HEK293T (cell line): Measurements from ENCODE around the gene MTMR3.

ENCODE experiments used
- CTCF ChIA-PET: fragments of 350-600 bp; formaldehyde crosslinking; extraction: SDS; loops from one replicate; lab custom pipeline; 2021; ENCODE audit warnings: antibody characterized with exemption, inconsistent platforms; lab: Yijun Ruan, JAX
- POLR2A ChIA-PET: fragments of 350-600 bp; formaldehyde crosslinking; extraction: SDS; loops from one replicate; lab custom pipeline; 2020; ENCODE audit warnings: antibody characterized with exemption, inconsistent platforms; lab: Yijun Ruan, JAX
- DNase-seq: peaks from one replicate; pipeline ENCODE4 v3.0.0; 2012; ENCODE audit warnings: mixed read lengths; ENCODE audit errors: extremely low spot score
- ARNT ChIP-seq: fragments of 450-650 bp; IDR thresholded peaks from 2 replicates; pipeline ENCODE4 v1.6.1; 2017; ENCODE audit warnings: mild to moderate bottlenecking
- BHLHE40 ChIP-seq: fragments of 450-650 bp; IDR thresholded peaks from 2 replicates; pipeline ENCODE4 v1.6.1; 2016; ENCODE audit warnings: mild to moderate bottlenecking, moderate library complexity, borderline replicate concordance
- CTBP1 ChIP-seq: fragments of 450-650 bp; IDR thresholded peaks from 2 replicates; pipeline ENCODE4 v1.6.1; 2016; ENCODE audit warnings: borderline replicate concordance
- ELF4 ChIP-seq: fragments of 450-650 bp; IDR thresholded peaks from 2 replicates; pipeline ENCODE4 v1.6.1; 2017; ENCODE audit warnings: antibody characterized with exemption
- FOXA1 ChIP-seq: fragments of 450-650 bp; IDR thresholded peaks from 2 replicates; pipeline ENCODE4 v1.6.1; 2016; ENCODE audit warnings: mild to moderate bottlenecking
- FOXK2 ChIP-seq: fragments of 450-650 bp; IDR thresholded peaks from 2 replicates; pipeline ENCODE4 v1.6.1; 2016; ENCODE audit warnings: mild to moderate bottlenecking
- FOXM1 ChIP-seq: fragments of 450-650 bp; IDR thresholded peaks from 2 replicates; pipeline ENCODE4 v1.6.1; 2017; ENCODE audit warnings: mild to moderate bottlenecking, borderline replicate concordance
- HDGF ChIP-seq: fragments of 450-650 bp; IDR thresholded peaks from 2 replicates; pipeline ENCODE4 v1.6.1; 2017; ENCODE audit warnings: antibody characterized with exemption, borderline replicate concordance
- L3MBTL2 ChIP-seq: fragments of 450-650 bp; conservative IDR thresholded peaks from 2 replicates; pipeline ENCODE4 v1.6.1; 2016; ENCODE audit warnings: mild to moderate bottlenecking
- LEF1 ChIP-seq: fragments of 450-650 bp; IDR thresholded peaks from 2 replicates; pipeline ENCODE4 v1.6.1; 2017; ENCODE audit warnings: mild to moderate bottlenecking, borderline replicate concordance
- NFRKB ChIP-seq: fragments of 450-650 bp; IDR thresholded peaks from 2 replicates; pipeline ENCODE4 v1.6.1; 2016; ENCODE audit warnings: mild to moderate bottlenecking, moderate library complexity
- PKNOX1 ChIP-seq: fragments of 450-650 bp; IDR thresholded peaks from 2 replicates; pipeline ENCODE4 v1.6.1; 2016
- SP1 ChIP-seq: fragments of 450-650 bp; IDR thresholded peaks from 2 replicates; pipeline ENCODE4 v1.6.1; 2017
- SUZ12 ChIP-seq: fragments of 450-650 bp; IDR thresholded peaks from 2 replicates; pipeline ENCODE4 v1.6.1; 2016; ENCODE audit warnings: mild to moderate bottlenecking
- TARDBP ChIP-seq: fragments of 450-650 bp; IDR thresholded peaks from 2 replicates; pipeline ENCODE4 v1.6.1; 2016
- ZNF384 ChIP-seq: fragments of 450-650 bp; IDR thresholded peaks from 2 replicates; pipeline ENCODE4 v1.6.1; 2016

MTMR3 gene

GRCh38 chr22:30036656-30037055, 153.7 kb downstream of the MTMR3 start:
- TF ChIP-seq LEF1, result no peak
- no peak for TF ChIP-seq FOXM1
- no peak for TF ChIP-seq HDGF
- TF ChIP-seq FOXA1, result no peak
- TF ChIP-seq TARDBP, result no peak
- TF ChIP-seq NFRKB, result no peak
- no peak for TF ChIP-seq BHLHE40
- no peak for TF ChIP-seq SP1
- TF ChIP-seq ELF4, result no peak
- no peak for TF ChIP-seq ARNT
- no peak for TF ChIP-seq FOXK2
- no peak for TF ChIP-seq ZNF384
- TF ChIP-seq CTBP1, result no peak
- no peak for TF ChIP-seq SUZ12
- TF ChIP-seq L3MBTL2, result no peak
- no peak for TF ChIP-seq PKNOX1
- no peak for DNase-seq
- ChIA-PET POLR2A (no interaction called here), CTCF (no interaction called here)

GRCh38 chr22:30038219-30038618, 155.2 kb downstream of the MTMR3 start:
- CTCF ChIA-PET, result no interaction called here
- TF ChIP-seq BHLHE40 (no peak), CTBP1 (no peak), NFRKB (no peak), FOXK2 (no peak), HDGF (no peak), L3MBTL2 (no peak), TARDBP (no peak), SP1 (no peak), FOXM1 (no peak), FOXA1 (no peak), SUZ12 (no peak), LEF1 (no peak), ELF4 (no peak), ZNF384 (no peak)
- POLR2A ChIA-PET, result no interaction called here
- DNase-seq, result no peak

GRCh38 chr22:30040499-30041260, 157.7 kb downstream of the MTMR3 start:
- ChIA-PET POLR2A (no interaction called here), CTCF (no interaction called here)
- no peak for DNase-seq
- TF ChIP-seq FOXK2, result no peak
- no peak for TF ChIP-seq ELF4
- TF ChIP-seq ZNF384, result no peak
- TF ChIP-seq PKNOX1, result no peak
- TF ChIP-seq SP1, result no peak
- no peak for TF ChIP-seq SUZ12
- TF ChIP-seq BHLHE40, result no peak
- TF ChIP-seq FOXM1, result no peak
- no peak for TF ChIP-seq ARNT
- TF ChIP-seq HDGF, result no peak

DNA sequence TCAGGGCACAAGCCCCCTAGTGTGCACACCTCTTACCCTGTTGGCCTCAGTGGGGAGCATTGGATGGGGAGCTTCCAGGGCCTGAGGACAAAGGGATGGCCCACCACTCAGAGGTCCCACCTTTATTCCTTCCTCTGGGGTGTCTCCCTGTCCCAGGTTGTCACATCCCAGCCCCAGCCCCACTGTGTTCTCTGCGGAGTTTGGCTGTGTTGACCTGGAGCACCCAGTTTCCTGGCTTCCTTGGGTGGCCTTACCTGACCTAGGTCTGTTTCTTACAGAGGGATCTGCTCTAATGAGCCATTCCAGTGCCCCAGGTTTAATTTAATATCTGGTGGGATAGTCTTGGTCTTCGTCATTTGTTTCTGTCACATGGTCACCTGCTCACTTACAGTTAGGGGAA, 158.5 kb downstream of the MTMR3 start:
- POLR2A ChIA-PET, result no interaction called here
- CTCF ChIA-PET, result no interaction called here
- no peak for DNase-seq
- TF ChIP-seq PKNOX1, result no peak
- no peak for TF ChIP-seq FOXM1
- no peak for TF ChIP-seq NFRKB
- TF ChIP-seq FOXA1, result no peak
- no peak for TF ChIP-seq ZNF384
- TF ChIP-seq L3MBTL2, result no peak
- no peak for TF ChIP-seq SUZ12
- TF ChIP-seq FOXK2, result no peak
- TF ChIP-seq HDGF, result no peak
- TF ChIP-seq BHLHE40, result no peak
- no peak for TF ChIP-seq ELF4

- ChIA-PET CTCF (no interaction called here), POLR2A (no interaction called here)
- TF ChIP-seq ARNT, result no peak
- no peak for TF ChIP-seq HDGF
- no peak for TF ChIP-seq ELF4
- TF ChIP-seq FOXK2, result no peak
- no peak for TF ChIP-seq SUZ12
- no peak for TF ChIP-seq CTBP1
- TF ChIP-seq ZNF384, result no peak
- TF ChIP-seq NFRKB, result no peak
- TF ChIP-seq BHLHE40, result no peak
- no peak for TF ChIP-seq LEF1
- no peak for TF ChIP-seq FOXA1
- DNase-seq, result no peak
These were observed 158.9 kb downstream of the MTMR3 start for GRCh38 chr22:30041881-30042280.

- ChIA-PET CTCF (interaction anchor here (0.9 kb wide), 1 partner anchor 38 kb away, joined by 3 read pairs; no protein-coding TSS in a partner anchor), POLR2A (no interaction called here)
- TF ChIP-seq HDGF (no peak), ELF4 (no peak), L3MBTL2 (no peak), BHLHE40 (no peak)
- DNase-seq, result no peak
These were observed 160.2 kb downstream of the MTMR3 start for GRCh38 chr22:30043161-30043560.
